SH-SY5Y (cell line): ENCODE results near the gene WDFY3.

ENCODE experiments used
- GATA2 ChIP-seq: IDR thresholded peaks from 2 replicates; pipeline ENCODE4 v1.6.1; 2011; ENCODE audit warnings: mild to moderate bottlenecking, low read depth, low read length
- GATA3 ChIP-seq: IDR thresholded peaks from 2 replicates; pipeline ENCODE4 v1.6.1; 2011; ENCODE audit warnings: low read depth, mild to moderate bottlenecking, low read length, moderate library complexity

Gene WDFY3

GRCh38 chr4:84826681-84827080, 139.8 kb downstream of the WDFY3 start:
- TF ChIP-seq GATA2 (no peak; the same call in 1 of the 2 replicates), GATA3 (0 out of 2 replicates have a peak, but pooled peaks have one; percentile 20)

GRCh38 chr4:84825701-84826341, 140.7 kb downstream of the WDFY3 start:
- TF ChIP-seq GATA3 (no peak), GATA2 (no peak)

GRCh38 chr4:84821064-84821463, 145.4 kb downstream of the WDFY3 start:
- TF ChIP-seq GATA2: no peak
- TF ChIP-seq GATA3: no peak

- TF ChIP-seq GATA2 (no peak), GATA3 (no peak)
These were observed 152.3 kb downstream of the WDFY3 start for GRCh38 chr4:84814094-84814750.

GRCh38 chr4:84809946-84810345, 156.5 kb downstream of the WDFY3 start:
- TF ChIP-seq GATA2 (no peak), GATA3 (no peak)

- no peak for TF ChIP-seq GATA3
- no peak for TF ChIP-seq GATA2
These were observed 158.2 kb downstream of the WDFY3 start for GRCh38 chr4:84808332-84808731.

GRCh38 chr4:84804136-84804535, 162.4 kb downstream of the WDFY3 start:
- no peak for TF ChIP-seq GATA3
- no peak for TF ChIP-seq GATA2

- TF ChIP-seq GATA3 (no peak), GATA2 (no peak)
These were observed 162.8 kb downstream of the WDFY3 start for GRCh38 chr4:84803720-84804119.

- no peak for TF ChIP-seq GATA3
- TF ChIP-seq GATA2: no peak
These were observed 163.4 kb downstream of the WDFY3 start for GRCh38 chr4:84803116-84803515.

- no peak for TF ChIP-seq GATA3
- no peak for TF ChIP-seq GATA2
These were observed 166.2 kb downstream of the WDFY3 start for GRCh38 chr4:84800256-84800655.

- TF ChIP-seq GATA2: no peak
- no peak for TF ChIP-seq GATA3
These were observed 167.2 kb downstream of the WDFY3 start for GRCh38 chr4:84799318-84799717.

GRCh38 chr4:84796394-84796793, 170.1 kb downstream of the WDFY3 start:
- TF ChIP-seq GATA3 (no peak), GATA2 (no peak)

GRCh38 chr4:84792366-84793301, 173.9 kb downstream of the WDFY3 start:
- TF ChIP-seq GATA2: peak; percentile 97
- TF ChIP-seq GATA3: peak; percentile 99

GRCh38 chr4:84790769-84791565, 175.5 kb downstream of the WDFY3 start:
- TF ChIP-seq GATA2 (no peak), GATA3 (no peak)

GRCh38 chr4:84786478-84786877, 180.0 kb downstream of the WDFY3 start:
- TF ChIP-seq GATA3: no peak
- TF ChIP-seq GATA2: no peak
